Middle frontal gyrus (tissue), 1 donor: Measurements from ENCODE around the gene HIPK1.

ENCODE experiments used
- DNase-seq: peaks from one replicate; pipeline ENCODE4 v3.0.0-alpha.2; 2015; ENCODE audit warnings: low spot score; ENCODE audit errors: extremely low spot score

Gene HIPK1

GRCh38 chr1:113913312-113913668 lies 15.8 kb upstream of the HIPK1 start:
- DNase-seq: no peak

- DNase-seq: no peak
Observed at GRCh38 chr1:113913887-113914664, 15.0 kb upstream of the HIPK1 start.

GRCh38 chr1:113916974-113917373 lies 12.2 kb upstream of the HIPK1 start:
- no peak for DNase-seq

- DNase-seq: no peak
Observed at GRCh38 chr1:113917400-113918082, 11.6 kb upstream of the HIPK1 start.

- DNase-seq: no peak
Observed at GRCh38 chr1:113918243-113918642, 10.9 kb upstream of the HIPK1 start.

GRCh38 chr1:113922957-113923356 lies 6.2 kb upstream of the HIPK1 start:
- no peak for DNase-seq

- DNase-seq: no peak
Observed at GRCh38 chr1:113924473-113924872, 4.7 kb upstream of the HIPK1 start.

- no peak for DNase-seq
Observed at GRCh38 chr1:113928187-113928930, 765 bp upstream of the HIPK1 start.

GRCh38 chr1:113929750-113930498 lies 800 bp downstream of the HIPK1 start:
- no peak for DNase-seq

- no peak for DNase-seq
Observed at GRCh38 chr1:113930499-113931161, 1.5 kb downstream of the HIPK1 start.

GRCh38 chr1:113931451-113931851 lies 2.3 kb downstream of the HIPK1 start:
- no peak for DNase-seq

- DNase-seq: no peak
Observed at GRCh38 chr1:113934006-113934405, 4.9 kb downstream of the HIPK1 start.

GRCh38 chr1:113934511-113935055 lies 5.5 kb downstream of the HIPK1 start:
- no peak for DNase-seq

- DNase-seq: no peak
Observed at GRCh38 chr1:113935176-113935575, 6.1 kb downstream of the HIPK1 start.

GRCh38 chr1:113935970-113936369 lies 6.8 kb downstream of the HIPK1 start:
- no peak for DNase-seq

- DNase-seq: no peak
Observed at GRCh38 chr1:113937146-113937545, 8.0 kb downstream of the HIPK1 start.

GRCh38 chr1:113938192-113938591 lies 9.1 kb downstream of the HIPK1 start:
- DNase-seq: no peak

- no peak for DNase-seq
Observed at GRCh38 chr1:113940365-113941244, 11.5 kb downstream of the HIPK1 start.

GRCh38 chr1:113941245-113941559 lies 12.1 kb downstream of the HIPK1 start:
- no peak for DNase-seq

- DNase-seq: no peak
Observed at GRCh38 chr1:113942527-113942926, 13.4 kb downstream of the HIPK1 start.
